DND-41 (cell line): ENCODE measurements around the gene APBB1IP.

Experiments
- EZH2 ChIP-seq: IDR thresholded peaks from 3 replicates; pipeline ENCODE4 v1.6.1; 2012; ENCODE audit warnings: borderline replicate concordance, low read depth, mild to moderate bottlenecking, moderate library complexity, low read length, inconsistent platforms; ENCODE audit not compliant: severe bottlenecking
- TF ChIP-seq, protein P1 (sequence below): IDR thresholded peaks from 2 replicates; pipeline ENCODE4 v1.5.1; 2012; ENCODE audit warnings: borderline replicate concordance, low read length, moderate library complexity, mild to moderate bottlenecking; ENCODE audit not compliant: poor library complexity, severe bottlenecking; ENCODE audit errors: extremely low read depth

DNA sequence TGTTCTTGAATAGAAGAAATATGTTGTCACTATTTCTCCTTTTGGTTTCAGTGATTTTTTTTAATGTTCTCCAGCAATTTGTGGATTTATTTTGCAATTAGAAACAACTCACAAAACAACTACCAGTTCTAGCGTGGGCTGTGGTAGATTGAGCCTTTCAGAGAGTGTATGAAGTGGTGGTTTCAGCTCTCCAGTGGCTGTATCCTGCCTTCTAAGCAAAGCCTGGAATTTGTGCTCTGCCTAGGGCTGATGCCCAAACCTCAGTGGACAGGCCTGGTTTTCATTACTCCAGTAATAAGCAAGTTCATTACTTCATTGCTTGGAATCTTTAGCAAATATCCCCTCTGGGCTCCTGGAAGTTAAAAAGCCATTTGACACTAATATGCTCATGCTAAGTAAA, 35.9 kb downstream of the APBB1IP start:
- TF ChIP-seq, protein P1, sequence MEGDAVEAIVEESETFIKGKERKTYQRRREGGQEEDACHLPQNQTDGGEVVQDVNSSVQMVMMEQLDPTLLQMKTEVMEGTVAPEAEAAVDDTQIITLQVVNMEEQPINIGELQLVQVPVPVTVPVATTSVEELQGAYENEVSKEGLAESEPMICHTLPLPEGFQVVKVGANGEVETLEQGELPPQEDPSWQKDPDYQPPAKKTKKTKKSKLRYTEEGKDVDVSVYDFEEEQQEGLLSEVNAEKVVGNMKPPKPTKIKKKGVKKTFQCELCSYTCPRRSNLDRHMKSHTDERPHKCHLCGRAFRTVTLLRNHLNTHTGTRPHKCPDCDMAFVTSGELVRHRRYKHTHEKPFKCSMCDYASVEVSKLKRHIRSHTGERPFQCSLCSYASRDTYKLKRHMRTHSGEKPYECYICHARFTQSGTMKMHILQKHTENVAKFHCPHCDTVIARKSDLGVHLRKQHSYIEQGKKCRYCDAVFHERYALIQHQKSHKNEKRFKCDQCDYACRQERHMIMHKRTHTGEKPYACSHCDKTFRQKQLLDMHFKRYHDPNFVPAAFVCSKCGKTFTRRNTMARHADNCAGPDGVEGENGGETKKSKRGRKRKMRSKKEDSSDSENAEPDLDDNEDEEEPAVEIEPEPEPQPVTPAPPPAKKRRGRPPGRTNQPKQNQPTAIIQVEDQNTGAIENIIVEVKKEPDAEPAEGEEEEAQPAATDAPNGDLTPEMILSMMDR = no peak
- TF ChIP-seq EZH2 = no peak
